ENCODE results near the gene CGNL1. TPM values are rescaled to one million over a fixed set of nuclear protein-coding genes. Genes with fewer than 3 reads are reported as not detected.

CGNL1 gene, protein sequence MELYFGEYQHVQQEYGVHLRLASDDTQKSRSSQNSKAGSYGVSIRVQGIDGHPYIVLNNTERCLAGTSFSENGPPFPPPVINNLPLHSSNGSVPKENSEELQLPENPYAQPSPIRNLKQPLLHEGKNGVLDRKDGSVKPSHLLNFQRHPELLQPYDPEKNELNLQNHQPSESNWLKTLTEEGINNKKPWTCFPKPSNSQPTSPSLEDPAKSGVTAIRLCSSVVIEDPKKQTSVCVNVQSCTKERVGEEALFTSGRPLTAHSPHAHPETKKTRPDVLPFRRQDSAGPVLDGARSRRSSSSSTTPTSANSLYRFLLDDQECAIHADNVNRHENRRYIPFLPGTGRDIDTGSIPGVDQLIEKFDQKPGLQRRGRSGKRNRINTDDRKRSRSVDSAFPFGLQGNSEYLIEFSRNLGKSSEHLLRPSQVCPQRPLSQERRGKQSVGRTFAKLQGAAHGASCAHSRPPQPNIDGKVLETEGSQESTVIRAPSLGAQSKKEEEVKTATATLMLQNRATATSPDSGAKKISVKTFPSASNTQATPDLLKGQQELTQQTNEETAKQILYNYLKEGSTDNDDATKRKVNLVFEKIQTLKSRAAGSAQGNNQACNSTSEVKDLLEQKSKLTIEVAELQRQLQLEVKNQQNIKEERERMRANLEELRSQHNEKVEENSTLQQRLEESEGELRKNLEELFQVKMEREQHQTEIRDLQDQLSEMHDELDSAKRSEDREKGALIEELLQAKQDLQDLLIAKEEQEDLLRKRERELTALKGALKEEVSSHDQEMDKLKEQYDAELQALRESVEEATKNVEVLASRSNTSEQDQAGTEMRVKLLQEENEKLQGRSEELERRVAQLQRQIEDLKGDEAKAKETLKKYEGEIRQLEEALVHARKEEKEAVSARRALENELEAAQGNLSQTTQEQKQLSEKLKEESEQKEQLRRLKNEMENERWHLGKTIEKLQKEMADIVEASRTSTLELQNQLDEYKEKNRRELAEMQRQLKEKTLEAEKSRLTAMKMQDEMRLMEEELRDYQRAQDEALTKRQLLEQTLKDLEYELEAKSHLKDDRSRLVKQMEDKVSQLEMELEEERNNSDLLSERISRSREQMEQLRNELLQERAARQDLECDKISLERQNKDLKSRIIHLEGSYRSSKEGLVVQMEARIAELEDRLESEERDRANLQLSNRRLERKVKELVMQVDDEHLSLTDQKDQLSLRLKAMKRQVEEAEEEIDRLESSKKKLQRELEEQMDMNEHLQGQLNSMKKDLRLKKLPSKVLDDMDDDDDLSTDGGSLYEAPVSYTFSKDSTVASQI
- total RNA-seq: 2.1 and 2.8 TPM in 2 replicates

DNA sequence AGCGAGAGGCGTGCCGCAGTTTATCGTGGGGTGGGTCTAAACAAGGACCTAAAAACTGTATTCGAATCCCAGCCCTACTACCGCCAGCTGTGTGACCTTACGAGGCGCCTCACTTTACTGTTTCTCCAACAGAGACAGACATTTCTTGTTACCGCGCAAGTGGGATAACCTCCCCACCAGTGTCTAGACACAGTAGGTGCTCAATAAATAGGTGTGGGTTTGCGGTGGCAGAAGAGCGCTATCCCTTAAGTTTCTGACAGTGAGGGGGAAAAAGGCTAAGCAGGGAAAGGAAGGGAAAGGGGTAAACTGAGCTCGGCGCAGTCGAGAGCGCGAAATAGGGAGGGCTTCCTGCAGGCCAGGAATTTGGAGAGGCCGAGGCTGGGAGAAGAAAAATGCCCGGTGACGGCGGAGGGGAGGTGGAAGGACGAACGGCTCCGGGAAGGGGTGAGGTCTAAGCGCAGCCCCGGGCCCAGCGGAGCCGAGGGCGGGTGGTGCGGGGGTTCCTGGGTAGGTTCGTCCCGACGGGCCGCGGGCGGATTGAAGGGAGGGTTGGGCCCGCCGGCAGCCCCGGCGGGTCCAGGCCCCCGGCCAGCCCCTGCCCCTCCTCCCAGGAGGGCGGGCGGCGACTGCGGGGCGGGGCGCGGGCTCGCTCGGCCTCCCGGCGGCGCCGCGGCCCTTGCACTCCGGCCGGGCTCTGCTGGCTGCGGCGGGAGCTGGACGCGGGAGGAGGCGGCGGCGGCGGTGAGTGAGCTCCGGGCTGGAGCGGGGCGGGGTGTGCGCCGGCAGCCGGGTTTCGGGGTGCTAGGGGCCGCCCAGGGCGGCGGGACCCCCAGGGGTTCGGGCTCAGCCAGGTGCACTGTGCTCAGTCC lies at the start of gene CGNL1:
Gene CGNL1, plus strand, starts transcription at position 679 of the 869 bp plus-strand sequence. CDS start 61,495 bp downstream, outside the sequence.
- peak within 1 kb of the TSS; percentile 74 for H3K4me3 ChIP-seq (ENCODE audit: low read depth, low read length)
- H3K27me3 ChIP-seq (ENCODE audit: control insufficient read depth, insufficient read depth, low read length): no peaks in the 10 kb centered on the region
- no peaks in the 10 kb centered on the region for H3K36me3 ChIP-seq (ENCODE audit: control insufficient read depth, insufficient read depth, low read length)
- TF ChIP-seq, protein P1, sequence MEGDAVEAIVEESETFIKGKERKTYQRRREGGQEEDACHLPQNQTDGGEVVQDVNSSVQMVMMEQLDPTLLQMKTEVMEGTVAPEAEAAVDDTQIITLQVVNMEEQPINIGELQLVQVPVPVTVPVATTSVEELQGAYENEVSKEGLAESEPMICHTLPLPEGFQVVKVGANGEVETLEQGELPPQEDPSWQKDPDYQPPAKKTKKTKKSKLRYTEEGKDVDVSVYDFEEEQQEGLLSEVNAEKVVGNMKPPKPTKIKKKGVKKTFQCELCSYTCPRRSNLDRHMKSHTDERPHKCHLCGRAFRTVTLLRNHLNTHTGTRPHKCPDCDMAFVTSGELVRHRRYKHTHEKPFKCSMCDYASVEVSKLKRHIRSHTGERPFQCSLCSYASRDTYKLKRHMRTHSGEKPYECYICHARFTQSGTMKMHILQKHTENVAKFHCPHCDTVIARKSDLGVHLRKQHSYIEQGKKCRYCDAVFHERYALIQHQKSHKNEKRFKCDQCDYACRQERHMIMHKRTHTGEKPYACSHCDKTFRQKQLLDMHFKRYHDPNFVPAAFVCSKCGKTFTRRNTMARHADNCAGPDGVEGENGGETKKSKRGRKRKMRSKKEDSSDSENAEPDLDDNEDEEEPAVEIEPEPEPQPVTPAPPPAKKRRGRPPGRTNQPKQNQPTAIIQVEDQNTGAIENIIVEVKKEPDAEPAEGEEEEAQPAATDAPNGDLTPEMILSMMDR (IDR thresholded peaks at IDR 0.05; ENCODE audit: insufficient read depth, low read length, poor library complexity, severe bottlenecking): no peak
- no peak for DNase-seq (ENCODE audit: low read depth)

DNA sequence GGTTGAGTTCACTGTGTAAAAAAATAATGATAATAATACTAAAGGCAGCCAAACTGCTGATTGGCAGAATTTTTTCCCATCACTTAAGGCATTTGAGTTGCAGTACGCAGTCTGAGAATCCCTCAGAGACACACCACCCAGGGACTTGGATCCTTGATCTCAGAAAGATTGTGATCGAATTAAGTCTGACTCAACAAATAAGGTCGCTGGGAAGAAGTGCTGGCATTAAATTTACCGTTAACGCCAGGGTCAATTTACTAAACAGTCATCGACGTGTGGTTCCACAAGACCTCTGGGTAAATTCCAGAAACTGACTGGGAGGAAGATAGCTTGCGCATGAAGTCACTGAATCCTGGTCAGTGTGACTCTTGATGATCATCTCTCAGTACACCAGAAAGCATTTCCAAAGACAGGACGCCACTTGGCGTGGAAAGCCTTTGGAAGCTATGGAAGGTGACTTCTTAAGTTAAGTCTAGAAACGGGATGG lies 48.3 kb upstream of the CGNL1 start:
- TF ChIP-seq, protein P1 (IDR thresholded peaks at IDR 0.05; ENCODE audit: insufficient read depth, low read length, poor library complexity, severe bottlenecking): no peak
- Histone ChIP-seq H3K4me3 (ENCODE audit: low read depth, low read length) (no peak overlapping the region), H3K27me3 (ENCODE audit: control insufficient read depth, insufficient read depth, low read length) (no peaks in the 10 kb centered on the region), H3K36me3 (ENCODE audit: control insufficient read depth, insufficient read depth, low read length) (no peaks in the 10 kb centered on the region)
- no peak for DNase-seq (ENCODE audit: low read depth)

DNA sequence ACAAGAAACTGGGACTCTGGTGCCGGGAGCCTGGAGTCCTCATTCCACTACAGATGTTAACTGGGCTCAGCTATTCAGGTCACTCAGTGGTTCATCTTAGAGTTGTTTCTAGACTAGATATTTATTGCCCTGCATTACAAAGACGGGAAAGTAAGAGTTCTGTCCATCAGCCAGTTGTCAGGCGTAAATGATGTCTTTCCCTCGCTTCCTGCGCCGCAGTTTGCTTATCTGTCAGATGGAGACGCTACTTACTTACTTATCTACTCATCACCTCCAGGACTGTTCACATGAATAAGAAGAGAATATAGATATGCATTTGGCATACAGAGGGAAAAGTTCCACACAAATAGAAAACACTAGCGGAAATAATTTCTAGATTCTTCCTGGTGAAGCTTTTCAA lies 47.8 kb upstream of the CGNL1 start:
- TF ChIP-seq, protein P1 (IDR thresholded peaks at IDR 0.05; ENCODE audit: insufficient read depth, low read length, poor library complexity, severe bottlenecking): no peak
- no peaks in the 10 kb centered on the region for H3K27me3 ChIP-seq (ENCODE audit: control insufficient read depth, insufficient read depth, low read length)
- no peak for DNase-seq (ENCODE audit: low read depth)
- no peak overlapping the region for H3K4me3 ChIP-seq (ENCODE audit: low read depth, low read length)
- no peaks in the 10 kb centered on the region for H3K36me3 ChIP-seq (ENCODE audit: control insufficient read depth, insufficient read depth, low read length)

DNA sequence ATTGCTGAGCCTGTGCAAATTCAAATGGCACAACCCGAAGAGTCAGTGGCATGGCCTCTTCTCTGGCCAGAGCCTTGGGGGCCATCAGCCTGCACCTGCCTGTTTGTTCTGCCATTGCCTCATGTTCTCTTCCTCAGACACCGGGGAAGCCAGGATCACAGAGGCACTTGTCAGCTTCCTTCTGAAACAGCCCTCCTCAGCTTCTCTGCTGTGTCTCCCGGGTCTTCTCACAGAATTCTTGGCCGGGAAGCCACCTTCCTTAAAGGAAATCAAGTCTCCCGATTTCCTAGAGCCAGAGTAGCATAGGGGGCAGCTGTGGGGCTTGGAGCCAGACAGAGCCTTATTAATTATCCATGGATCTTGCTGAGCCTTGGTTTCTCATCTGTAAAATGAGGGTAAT lies 47.4 kb upstream of the CGNL1 start:
- H3K4me3 ChIP-seq (ENCODE audit: low read depth, low read length): no peak overlapping the region
- TF ChIP-seq, protein P1 (IDR thresholded peaks at IDR 0.05; ENCODE audit: insufficient read depth, low read length, poor library complexity, severe bottlenecking): no peak
- no peaks in the 10 kb centered on the region for H3K27me3 ChIP-seq (ENCODE audit: control insufficient read depth, insufficient read depth, low read length)
- DNase-seq (ENCODE audit: low read depth): no peak
- no peaks in the 10 kb centered on the region for H3K36me3 ChIP-seq (ENCODE audit: control insufficient read depth, insufficient read depth, low read length)

Measured in kidney epithelial cell (primary cell).